ENCODE measurements around the gene RTN4RL1. TPM values are rescaled to one million over a fixed set of nuclear protein-coding genes. Genes with fewer than 3 reads are reported as not detected.

Gene RTN4RL1
- total and polyA plus RNA-seq, 10 donors, result 0.09 to 4.5 (median 1.2) TPM

GRCh38 chr17:2028234-2028614 lies 3.1 kb upstream of the RTN4RL1 start:
- H3K36me3 ChIP-seq, result peaks cover 0 to 11% (median 0%) of the 10 kb centered on the region in 6 donors
- DNase-seq, result no peak
- H3K4me3 ChIP-seq, result no peak overlapping the region
- peaks cover 36 to 77% (median 61%) of the 10 kb centered on the region in 6 donors for H3K4me1 ChIP-seq
- no peak overlapping the region for H3K27ac ChIP-seq
- intact Hi-C loops (cut with DNase I; ENCODE audit: low total_unique reads), result loop anchor here (5.0 kb wide), 1 partner anchor 121 kb away; no protein-coding TSS in a partner anchor
- H3K27me3 ChIP-seq (replicated peaks in 1 of 7), result peaks cover 2 to 68% (median 33%) of the 10 kb centered on the region in 7 donors
- no peak for TF ChIP-seq POLR2A (IDR thresholded peaks at IDR 0.05)
- no peak for TF ChIP-seq POLR2AphosphoS5 (IDR thresholded peaks at IDR 0.05)
- TF ChIP-seq CTCF (IDR thresholded peaks at IDR 0.05 in 8 of 11, conservative IDR thresholded peaks at IDR 0.05 in 3 of 11), result no peak
- WGBS, 5 donors, result 90 to 94% (median 92%) methylated on average over 2 to 5 of the region's 5 CpGs
- no peaks in the 10 kb centered on the region for H3K9me3 ChIP-seq

- TF ChIP-seq POLR2A (IDR thresholded peaks at IDR 0.05) (no peak), POLR2AphosphoS5 (IDR thresholded peaks at IDR 0.05) (no peak), CTCF (IDR thresholded peaks at IDR 0.05 in 8 of 11, conservative IDR thresholded peaks at IDR 0.05 in 3 of 11) (no peak)
- Histone ChIP-seq H3K9me3 (no peaks in the 10 kb centered on the region), H3K36me3 (peaks cover 0 to 6% (median 0%) of the 10 kb centered on the region in 6 donors), H3K27ac (no peak overlapping the region), H3K4me3 (no peak overlapping the region), H3K27me3 (replicated peaks in 1 of 7) (peaks cover 2 to 73% (median 33%) of the 10 kb centered on the region in 7 donors), H3K4me1 (peaks cover 36 to 77% (median 64%) of the 10 kb centered on the region in 6 donors)
- WGBS, 5 donors, result 76 to 80% (median 77%) methylated on average over 11 of the region's 11 CpGs
- no peak for DNase-seq
- intact Hi-C loops (cut with DNase I; ENCODE audit: low total_unique reads), result loop anchor here (5.0 kb wide), 1 partner anchor 120 kb away; no protein-coding TSS in a partner anchor
These were observed 2.5 kb upstream of the RTN4RL1 start for GRCh38 chr17:2027528-2028233.

- Histone ChIP-seq H3K27me3 (replicated peaks in 1 of 7) (peaks cover 2 to 80% (median 33%) of the 10 kb centered on the region in 7 donors), H3K4me3 (peak overlapping the region; percentile 33 to 84 (median 65)), H3K9me3 (no peaks in the 10 kb centered on the region), H3K36me3 (no peaks in the 10 kb centered on the region), H3K4me1 (peaks cover 28 to 69% (median 57%) of the 10 kb centered on the region in 6 donors), H3K27ac (peak overlapping the region in 1 of 8 donors; percentile 28)
- no peak for TF ChIP-seq POLR2A (IDR thresholded peaks at IDR 0.05)
- peak in 10 of 11 experiments; percentile 8 to 66 (median 54) for TF ChIP-seq CTCF (IDR thresholded peaks at IDR 0.05 in 8 of 11, conservative IDR thresholded peaks at IDR 0.05 in 3 of 11)
- peak in 1 of 3 donors; percentile 2 for TF ChIP-seq POLR2AphosphoS5 (IDR thresholded peaks at IDR 0.05)
- WGBS, 5 donors, result 1 to 3% (median 2%) methylated on average over 48 to 55 of the region's 55 CpGs
- DNase-seq, result no peak
- intact Hi-C loops (cut with DNase I; ENCODE audit: low total_unique reads), result loop anchor here (5.0 kb wide), 1 partner anchor 118 kb away; no protein-coding TSS in a partner anchor
These were observed 632 bp upstream of the RTN4RL1 start for GRCh38 chr17:2025622-2026309.

Measured in spleen (tissue), 11 donors.